Keratinocyte (primary cell): Measurements from ENCODE around the gene CASP10. TPM values are rescaled to one million over a fixed set of nuclear protein-coding genes. Genes with fewer than 3 reads are reported as not detected.

Experiments used
- DNase-seq: peaks from one replicate; pipeline ENCODE4 v3.0.0-alpha.2; 2011; ENCODE audit warnings: low read depth, missing footprints, low spot score
- FAIRE-seq: peaks from 2 replicates; lab custom pipeline; 2011; peaks lifted over from hg19 to GRCh38; lab: Jason Lieb, UNC
- H2AFZ ChIP-seq: 2 replicates; pipeline ENCODE4 v1.6.0; 2012; ENCODE audit warnings: low read length, control low read depth, inconsistent platforms; ENCODE audit not compliant: control insufficient read depth
- H3K27ac ChIP-seq: 2 replicates; pipeline ENCODE4 v1.5.1; 2011; ENCODE audit warnings: low read length; ENCODE audit not compliant: control insufficient read depth, insufficient read depth
- H3K27me3 ChIP-seq: 3 replicates; pipeline ENCODE4 v1.6.0; 2011; ENCODE audit warnings: low read length; ENCODE audit not compliant: control insufficient read depth, insufficient read depth; ENCODE audit errors: extremely low read depth
- H3K36me3 ChIP-seq, 2 experiments: 2 replicates in 1 of 2; 3 replicates in 1 of 2; pipeline ENCODE4 v1.5.1; 2011; ENCODE audit warnings: low read length in 2 of 2, mild to moderate bottlenecking in 1 of 2; ENCODE audit not compliant: control insufficient read depth in 2 of 2, insufficient read depth in 2 of 2; ENCODE audit errors: extremely low read depth in 1 of 2
- H3K4me1 ChIP-seq: 3 replicates; pipeline ENCODE4 v1.5.1; 2011; ENCODE audit warnings: low read length; ENCODE audit not compliant: control insufficient read depth, insufficient read depth; ENCODE audit errors: extremely low read depth
- H3K4me2 ChIP-seq: 3 replicates; pipeline ENCODE4 v1.6.0; 2011; ENCODE audit warnings: low read depth, low read length; ENCODE audit not compliant: control insufficient read depth, insufficient read depth; ENCODE audit errors: extremely low read depth
- H3K4me3 ChIP-seq, 3 experiments: fragments of 200-600 bp in 1 of 3; sonication (generic) in 1 of 3; 2 replicates in 2 of 3; 3 replicates in 1 of 3; pipeline ENCODE4 v1.5.1; 2011 to 2016; ENCODE audit warnings: low read length in 3 of 3, mild to moderate bottlenecking in 3 of 3, control low read depth in 2 of 3, inconsistent platforms in 1 of 3, low read depth in 1 of 3, mixed read lengths in 1 of 3, mixed run types in 1 of 3, moderate library complexity in 1 of 3; ENCODE audit not compliant: control insufficient read depth in 2 of 3, insufficient read depth in 2 of 3; ENCODE audit errors: extremely low read depth in 1 of 3
- H3K79me2 ChIP-seq: 2 replicates; pipeline ENCODE4 v1.6.0; 2012; ENCODE audit warnings: low read length; ENCODE audit not compliant: control insufficient read depth, insufficient read depth
- H3K9ac ChIP-seq: 3 replicates; pipeline ENCODE4 v1.6.0; 2011; ENCODE audit warnings: low read length; ENCODE audit not compliant: control insufficient read depth, insufficient read depth; ENCODE audit errors: extremely low read depth
- H3K9me1 ChIP-seq: 3 replicates; pipeline ENCODE4 v1.6.0; 2011; ENCODE audit warnings: low read length; ENCODE audit not compliant: control insufficient read depth, insufficient read depth; ENCODE audit errors: extremely low read depth
- H3K9me3 ChIP-seq: 2 replicates; pipeline ENCODE4 v1.5.1; 2012; ENCODE audit warnings: low read depth, low read length; ENCODE audit not compliant: control insufficient read depth
- H4K20me1 ChIP-seq: 3 replicates; pipeline ENCODE4 v1.6.0; 2011; ENCODE audit warnings: low read length; ENCODE audit not compliant: control insufficient read depth, insufficient read depth; ENCODE audit errors: extremely low read depth
- EZH2 ChIP-seq: IDR thresholded peaks from one replicate; pipeline ENCODE4 v1.6.1; 2012; ENCODE audit warnings: inconsistent platforms, mild to moderate bottlenecking, low read length, moderate library complexity
- dilution Hi-C: fragments of 300-500 bp; cut with MboI; formaldehyde crosslinking; loops from one replicate; pipeline ENCODE4 v1.7.0; 2020; ENCODE audit warnings: low sequenced_read_pairs; ENCODE audit not compliant: extremely low pct_ligation_motif_present
- polyA plus RNA-seq, 5 experiments: library from polyadenylated mRNA; depleted of rRNA in 3 of 5; stranded (reverse) in 3 of 5; stranded (forward) in 1 of 5; unstranded in 1 of 5; fragments of >200 nt; gene quantifications; 1 replicate in 1 of 5; 2 replicates in 3 of 5; 3 replicates in 1 of 5; pipeline versions ENCODE4 v1.2.1 to v1.2.3, GENCODE V29; 2011 to 2012; ENCODE audit warnings: missing spikeins in 2 of 5, low read depth in 1 of 5, low replicate concordance in 1 of 5
- TF ChIP-seq, protein P1 (sequence below), 3 experiments: IDR thresholded peaks in 1 of 3; conservative IDR thresholded peaks in 1 of 3; optimal IDR thresholded peaks in 1 of 3; 2 replicates in 2 of 3; 3 replicates in 1 of 3; pipeline versions ENCODE3 to v1.5.1; 2011; ENCODE audit warnings: low read length in 3 of 3, mild to moderate bottlenecking in 3 of 3, moderate library complexity in 2 of 3, control low read depth in 1 of 3, inconsistent platforms in 1 of 3; ENCODE audit not compliant: insufficient read depth in 2 of 3; ENCODE audit errors: extremely low read depth in 1 of 3

CASP10 gene
- polyA plus RNA-seq, 1 donor (not counting 4 experiments of a cell fraction or from before 2014, with no cell fraction given), result 7.1 TPM

- Histone ChIP-seq H3K79me2 (no peaks in the 10 kb centered on the region), H3K4me2 (no peak overlapping the region), H3K4me3 (no peak overlapping the region), H3K36me3 (no peaks in the 10 kb centered on the region), H3K9ac (no peak overlapping the region), H3K27me3 (no peaks in the 10 kb centered on the region), H3K27ac (no peak overlapping the region), H3K9me3 (no peaks in the 10 kb centered on the region), H4K20me1 (no peaks in the 10 kb centered on the region), H3K4me1 (no peaks in the 10 kb centered on the region), H3K9me1 (no peaks in the 10 kb centered on the region), H2AFZ (no peak overlapping the region)
- dilution Hi-C loops, result no loop called here
- TF ChIP-seq EZH2, result no peak
- TF ChIP-seq, protein P1, sequence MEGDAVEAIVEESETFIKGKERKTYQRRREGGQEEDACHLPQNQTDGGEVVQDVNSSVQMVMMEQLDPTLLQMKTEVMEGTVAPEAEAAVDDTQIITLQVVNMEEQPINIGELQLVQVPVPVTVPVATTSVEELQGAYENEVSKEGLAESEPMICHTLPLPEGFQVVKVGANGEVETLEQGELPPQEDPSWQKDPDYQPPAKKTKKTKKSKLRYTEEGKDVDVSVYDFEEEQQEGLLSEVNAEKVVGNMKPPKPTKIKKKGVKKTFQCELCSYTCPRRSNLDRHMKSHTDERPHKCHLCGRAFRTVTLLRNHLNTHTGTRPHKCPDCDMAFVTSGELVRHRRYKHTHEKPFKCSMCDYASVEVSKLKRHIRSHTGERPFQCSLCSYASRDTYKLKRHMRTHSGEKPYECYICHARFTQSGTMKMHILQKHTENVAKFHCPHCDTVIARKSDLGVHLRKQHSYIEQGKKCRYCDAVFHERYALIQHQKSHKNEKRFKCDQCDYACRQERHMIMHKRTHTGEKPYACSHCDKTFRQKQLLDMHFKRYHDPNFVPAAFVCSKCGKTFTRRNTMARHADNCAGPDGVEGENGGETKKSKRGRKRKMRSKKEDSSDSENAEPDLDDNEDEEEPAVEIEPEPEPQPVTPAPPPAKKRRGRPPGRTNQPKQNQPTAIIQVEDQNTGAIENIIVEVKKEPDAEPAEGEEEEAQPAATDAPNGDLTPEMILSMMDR (optimal IDR thresholded peaks at IDR 0.05 in 1 of 3, IDR thresholded peaks at IDR 0.05 in 1 of 3, conservative IDR thresholded peaks at IDR 0.05 in 1 of 3; ENCODE audit: extremely low read depth in 1 of 3, insufficient read depth in 2 of 3, low read length in 3 of 3), result no peak
- no peak for DNase-seq
- FAIRE-seq, result no peak
These were observed 63.3 kb downstream of the CASP10 start for GRCh38 chr2:201246280-201246679.

GRCh38 chr2:201248288-201248844, 65.4 kb downstream of the CASP10 start:
- DNase-seq, result no peak
- no peaks in the 10 kb centered on the region for H3K36me3 ChIP-seq
- no peaks in the 10 kb centered on the region for H3K4me1 ChIP-seq
- H3K4me3 ChIP-seq, result no peak overlapping the region
- no peaks in the 10 kb centered on the region for H3K79me2 ChIP-seq
- H3K9ac ChIP-seq, result no peak overlapping the region
- H3K27ac ChIP-seq, result no peak overlapping the region
- dilution Hi-C loops, result no loop called here
- H3K27me3 ChIP-seq, result no peaks in the 10 kb centered on the region
- H2AFZ ChIP-seq, result no peak overlapping the region
- no peak for TF ChIP-seq EZH2
- TF ChIP-seq, protein P1 (optimal IDR thresholded peaks at IDR 0.05 in 1 of 3, IDR thresholded peaks at IDR 0.05 in 1 of 3, conservative IDR thresholded peaks at IDR 0.05 in 1 of 3; ENCODE audit: extremely low read depth in 1 of 3, insufficient read depth in 2 of 3, low read length in 3 of 3), result no peak
- no peaks in the 10 kb centered on the region for H4K20me1 ChIP-seq
- no peak overlapping the region for H3K4me2 ChIP-seq
- no peak for FAIRE-seq
- H3K9me1 ChIP-seq, result no peaks in the 10 kb centered on the region
- no peaks in the 10 kb centered on the region for H3K9me3 ChIP-seq
